CD4-positive, alpha-beta memory T cell (primary cell): ENCODE data around the gene KAT2A. TPM values are rescaled to one million over a fixed set of nuclear protein-coding genes. Genes with fewer than 3 reads are reported as not detected.

ENCODE experiments used
- CTCF ChIA-PET: fragments of 350-600 bp; sonication (Branson Sonifier 250); formaldehyde crosslinking; loops from one replicate; lab custom pipeline; 2021; ENCODE audit warnings: inconsistent platforms; ENCODE audit not compliant: partially characterized antibody; lab: Charles Lee
- POLR2A ChIA-PET: fragments of 350-600 bp; sonication (Branson Sonifier 250); formaldehyde crosslinking; loops from one replicate; lab custom pipeline; 2021; ENCODE audit not compliant: partially characterized antibody; lab: Charles Lee
- DNase-seq, 5 donors: peaks; one replicate each; pipeline versions ENCODE4 v3.0.0 to v3.0.0-alpha.2; 2020 to 2022; ENCODE audit warnings: mixed read lengths in 1 of 5
- H3K27ac ChIP-seq: one replicate; pipeline ENCODE4 v1.7.0; 2013; ENCODE audit warnings: low read depth, low read length
- H3K27me3 ChIP-seq: 2 replicates; pipeline ENCODE4 v1.7.0; 2013; ENCODE audit warnings: mild to moderate bottlenecking, low read length, moderate library complexity; ENCODE audit not compliant: insufficient read depth
- H3K36me3 ChIP-seq: 2 replicates; pipeline ENCODE4 v1.7.0; 2013; ENCODE audit warnings: mild to moderate bottlenecking, low read length, moderate library complexity; ENCODE audit not compliant: insufficient read depth
- H3K4me1 ChIP-seq: 2 replicates; pipeline ENCODE4 v1.7.0; 2013; ENCODE audit warnings: mild to moderate bottlenecking, low read length, moderate library complexity; ENCODE audit not compliant: insufficient read depth
- H3K4me3 ChIP-seq, 2 donors: one replicate each; pipeline ENCODE4 v1.7.0; 2013; ENCODE audit warnings: low read length in 2 of 2, mild to moderate bottlenecking in 1 of 2
- H3K9me3 ChIP-seq, 2 donors: one replicate each; pipeline ENCODE4 v1.7.0; 2013; ENCODE audit warnings: low read length in 2 of 2, control low read depth in 1 of 2; ENCODE audit not compliant: control insufficient read depth in 1 of 2
- H3K27ac Mint-ChIP-seq, 7 donors: one replicate each; pipeline ENCODE4 v1.8.0; 2020 to 2021; ENCODE audit warnings: mixed read lengths in 7 of 7, mild to moderate bottlenecking in 6 of 7, inconsistent platforms in 3 of 7, moderate library complexity in 3 of 7
- H3K27me3 Mint-ChIP-seq, 2 donors: one replicate each; pipeline ENCODE4 v1.8.0; 2020 to 2021; ENCODE audit warnings: mixed read lengths in 2 of 2
- H3K36me3 Mint-ChIP-seq, 2 donors: one replicate each; pipeline ENCODE4 v1.8.0; 2020 to 2021; ENCODE audit warnings: mixed read lengths in 2 of 2, inconsistent platforms in 1 of 2, mild to moderate bottlenecking in 1 of 2
- H3K4me1 Mint-ChIP-seq, 4 donors: one replicate each; pipeline ENCODE4 v1.8.0; 2020 to 2021; ENCODE audit warnings: mixed read lengths in 4 of 4, mild to moderate bottlenecking in 1 of 4
- H3K4me3 Mint-ChIP-seq, 8 donors: one replicate each; pipeline ENCODE4 v1.8.0; 2020 to 2021; ENCODE audit warnings: mixed read lengths in 8 of 8, mild to moderate bottlenecking in 7 of 8, moderate library complexity in 6 of 8, inconsistent platforms in 3 of 8
- H3K9me3 Mint-ChIP-seq, 8 donors: one replicate each; pipeline ENCODE4 v1.8.0; 2020 to 2021; ENCODE audit warnings: mixed read lengths in 8 of 8, mild to moderate bottlenecking in 5 of 8, inconsistent platforms in 3 of 8, moderate library complexity in 1 of 8
- intact Hi-C: fragments of 100-400 bp; cut with micrococcal nuclease; formaldehyde crosslinking; loops from one replicate; pipeline ENCODE4 v1.15.1; 2023
- polyA plus RNA-seq, 2 donors: library from polyadenylated mRNA; unstranded; fragments of 300-500 nt; fragmentation: Illumina TruSeq; gene quantifications; one replicate each; pipeline ENCODE4 v1.2.3, GENCODE V29; 2021
- total RNA-seq, 2 experiments: library from RNA; stranded (reverse); gene quantifications; one replicate each; pipeline ENCODE4 v1.2.3, GENCODE V29; 2021

KAT2A gene
- total and polyA plus RNA-seq, 4 experiments from 2014 or later = 5.9 to 39.9 (median 22.9) TPM

DNA sequence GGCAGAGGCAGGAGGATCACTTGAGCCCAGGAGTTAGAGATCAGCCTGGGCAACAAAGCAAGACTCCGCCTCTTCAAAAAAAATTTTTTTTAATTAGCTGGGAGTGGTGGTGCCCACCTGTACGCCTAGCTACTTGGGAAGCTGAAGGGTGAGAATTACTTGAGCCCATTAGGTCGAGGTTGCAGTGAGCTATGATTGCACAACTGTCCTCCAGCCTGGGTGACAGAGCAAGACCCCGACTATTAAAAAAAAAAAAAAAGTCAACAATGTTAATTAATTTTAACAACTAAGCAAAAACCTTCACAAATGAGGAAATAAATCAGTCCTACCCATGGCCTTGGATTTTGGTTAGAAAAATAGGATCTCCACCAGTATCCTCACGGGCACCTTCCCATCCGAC lies 14.0 kb downstream of the KAT2A start:
- Histone ChIP-seq H3K36me3 (peaks cover 7% of the 10 kb centered on the region), H3K4me1 (peaks cover 34% of the 10 kb centered on the region), H3K9me3 (no peaks in the 10 kb centered on the region), H3K4me3 (no peak overlapping the region), H3K27me3 (no peaks in the 10 kb centered on the region), H3K27ac (no peak overlapping the region)
- peaks cover 17 to 46% (median 34%) of the 10 kb centered on the region in 4 donors for H3K4me1 Mint-ChIP-seq
- intact Hi-C loops = no loop called here
- ChIA-PET POLR2A (interaction anchor here (0.7 to 1.2 kb wide), 3 partner anchors 9 to 143 kb away, joined by 3 to 5 read pairs (median 3); partner anchors contain the start of gene CNP), CTCF (interaction anchor here (0.6 to 7.9 kb wide), 7 partner anchors 9 to 1473 kb away, joined by 3 to 88 read pairs (median 6); partner anchors contain the start of gene DNAJC7)
- H3K27ac Mint-ChIP-seq = peak overlapping the region in 1 of 7 donors; percentile 79
- H3K27me3 Mint-ChIP-seq = no peaks in the 10 kb centered on the region
- DNase-seq = no peak
- peaks cover 0 to 3% (median 0%) of the 10 kb centered on the region in 8 donors for H3K9me3 Mint-ChIP-seq
- H3K4me3 Mint-ChIP-seq = peak overlapping the region in 5 of 8 donors; percentile 54 to 68 (median 61)
- H3K36me3 Mint-ChIP-seq = peaks cover 5 to 19% of the 10 kb centered on the region in 2 donors

DNA sequence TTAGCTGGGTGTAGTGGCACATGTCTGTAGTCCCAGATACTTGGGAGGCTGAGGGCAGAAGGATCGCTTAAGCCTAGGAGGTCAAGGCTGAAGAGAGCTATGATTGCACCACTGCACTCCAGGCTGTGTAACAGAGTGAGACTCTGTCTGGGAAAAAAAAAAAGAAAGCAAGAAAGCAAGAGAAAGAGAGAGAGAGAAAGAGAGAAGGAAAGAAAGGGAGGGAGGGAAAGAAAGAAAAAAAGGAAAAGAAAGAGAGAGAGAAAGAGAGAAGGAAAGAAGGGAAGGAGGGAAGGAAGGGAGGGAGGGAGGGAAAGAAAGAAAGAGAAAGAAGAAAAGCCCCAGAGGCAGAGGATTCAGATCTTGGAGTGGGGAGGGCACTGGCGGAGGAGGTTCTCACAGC lies 15.2 kb downstream of the KAT2A start:
- Mint-ChIP-seq H3K36me3 (peaks cover 5 to 19% of the 10 kb centered on the region in 2 donors), H3K27me3 (no peaks in the 10 kb centered on the region), H3K4me3 (peak overlapping the region in 3 of 8 donors; percentile 20 to 52 (median 21)), H3K4me1 (peaks cover 13 to 35% (median 24%) of the 10 kb centered on the region in 4 donors), H3K27ac (no peak overlapping the region), H3K9me3 (peaks cover 0 to 3% (median 0%) of the 10 kb centered on the region in 8 donors)
- ChIA-PET CTCF (interaction anchor here (2.0 kb wide), 1 partner anchor 143 kb away, joined by 7 read pairs; no protein-coding TSS in a partner anchor), POLR2A (interaction anchor here (1.2 kb wide), 1 partner anchor 8 kb away, joined by 3 read pairs; no protein-coding TSS in a partner anchor)
- intact Hi-C loops = no loop called here
- Histone ChIP-seq H3K27ac (no peak overlapping the region), H3K27me3 (no peaks in the 10 kb centered on the region), H3K4me3 (no peak overlapping the region), H3K4me1 (peaks cover 23% of the 10 kb centered on the region), H3K36me3 (peaks cover 7% of the 10 kb centered on the region), H3K9me3 (no peaks in the 10 kb centered on the region)
- no peak for DNase-seq

DNA sequence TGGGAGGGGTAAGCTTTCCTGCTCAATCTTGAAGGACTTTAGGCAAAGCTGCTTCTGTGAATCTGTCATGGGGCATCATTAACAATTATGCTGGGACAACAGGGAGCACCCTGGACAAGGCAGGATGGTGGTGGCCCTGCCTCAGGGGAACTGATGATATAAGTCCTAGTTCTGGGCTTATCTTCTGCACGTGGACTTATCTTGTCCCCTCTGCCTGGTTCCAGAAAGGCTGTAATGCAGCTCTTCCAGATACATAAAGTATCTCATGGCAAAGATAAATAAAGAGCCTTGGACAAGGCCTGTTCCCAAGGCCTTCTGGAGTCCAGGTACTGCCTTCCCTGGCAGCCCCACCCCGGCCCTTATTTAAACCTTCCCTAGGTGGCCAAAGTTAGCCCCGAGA lies 16.9 kb downstream of the KAT2A start:
- no peak overlapping the region for H3K27ac ChIP-seq
- intact Hi-C loops = no loop called here
- H3K4me1 ChIP-seq = peaks cover 13% of the 10 kb centered on the region
- H3K36me3 ChIP-seq = peaks cover 7% of the 10 kb centered on the region
- H3K4me1 Mint-ChIP-seq = peaks cover 3 to 23% (median 13%) of the 10 kb centered on the region in 4 donors
- no peak for DNase-seq
- H3K27me3 ChIP-seq = no peaks in the 10 kb centered on the region
- H3K27me3 Mint-ChIP-seq = no peaks in the 10 kb centered on the region
- no peak overlapping the region for H3K4me3 ChIP-seq
- H3K4me3 Mint-ChIP-seq = no peak overlapping the region
- ChIA-PET POLR2A (interaction anchor here (1.0 kb wide), 1 partner anchor 8 kb away, joined by 4 read pairs; the partner anchor contains the start of gene DHX58), CTCF (interaction anchor here (1.2 to 1.9 kb wide), 4 partner anchors 9 to 79 kb away, joined by 4 to 7 read pairs (median 6); partner anchors contain the start of gene DHX58)
- H3K36me3 Mint-ChIP-seq = peaks cover 0 to 15% of the 10 kb centered on the region in 2 donors
- no peaks in the 10 kb centered on the region for H3K9me3 Mint-ChIP-seq
- peak overlapping the region in 1 of 7 donors; percentile 57 for H3K27ac Mint-ChIP-seq
- no peaks in the 10 kb centered on the region for H3K9me3 ChIP-seq

DNA sequence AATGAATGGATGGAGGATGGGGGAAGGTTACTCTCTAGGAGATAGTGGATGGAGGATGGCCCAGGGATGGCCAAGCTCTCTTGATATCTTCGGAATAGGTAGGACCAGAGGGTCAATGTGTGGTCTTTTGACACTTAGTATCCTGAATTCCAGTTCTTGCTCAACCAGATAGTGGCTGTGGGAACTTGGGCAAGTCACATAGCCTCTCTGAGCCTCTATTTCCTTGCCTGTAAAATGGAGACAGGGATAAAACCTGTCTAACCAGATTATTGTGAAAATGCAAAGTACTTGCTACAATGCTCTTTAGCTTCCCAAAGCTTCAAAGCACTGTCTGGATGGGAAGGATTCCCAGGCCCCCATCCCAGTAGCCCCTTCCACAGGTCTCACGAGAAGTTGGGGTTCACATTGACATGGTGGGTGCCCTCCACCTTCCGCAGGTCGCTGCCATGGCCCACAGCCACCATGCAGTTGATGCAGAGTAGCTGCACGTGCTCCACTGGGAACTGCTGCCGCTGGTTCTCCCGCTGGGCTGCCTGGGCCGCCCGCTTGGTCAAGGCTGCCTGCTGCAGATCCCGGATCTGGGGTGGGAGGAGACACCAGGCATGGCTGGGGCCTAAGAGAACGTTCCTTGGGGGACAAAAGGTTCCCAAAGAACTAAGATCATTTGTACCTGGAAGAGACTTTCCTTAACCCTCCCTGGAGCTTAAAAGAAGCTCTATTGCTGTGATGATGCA lies 17.8 kb downstream of the KAT2A start:
- CTCF ChIA-PET = interaction anchor here (0.7 to 1.9 kb wide), 7 partner anchors 9 to 423 kb away, joined by 3 to 7 read pairs (median 4); partner anchors contain the start of gene DHX58
- no peak for DNase-seq
- H3K36me3 ChIP-seq = peaks cover 7% of the 10 kb centered on the region
- Mint-ChIP-seq H3K27ac (no peak overlapping the region), H3K4me1 (peaks cover 1 to 15% (median 8%) of the 10 kb centered on the region in 4 donors), H3K36me3 (peaks cover 0 to 9% of the 10 kb centered on the region in 2 donors), H3K27me3 (no peaks in the 10 kb centered on the region), H3K4me3 (no peak overlapping the region), H3K9me3 (no peaks in the 10 kb centered on the region)
- no peaks in the 10 kb centered on the region for H3K27me3 ChIP-seq
- H3K4me1 ChIP-seq = peaks cover 13% of the 10 kb centered on the region
- intact Hi-C loops = no loop called here
- H3K27ac ChIP-seq = no peak overlapping the region
- H3K9me3 ChIP-seq = no peaks in the 10 kb centered on the region
- H3K4me3 ChIP-seq = no peak overlapping the region
- POLR2A ChIA-PET = interaction anchor here (1.0 kb wide), 1 partner anchor 9 kb away, joined by 4 read pairs; the partner anchor contains the start of gene DHX58

DNA sequence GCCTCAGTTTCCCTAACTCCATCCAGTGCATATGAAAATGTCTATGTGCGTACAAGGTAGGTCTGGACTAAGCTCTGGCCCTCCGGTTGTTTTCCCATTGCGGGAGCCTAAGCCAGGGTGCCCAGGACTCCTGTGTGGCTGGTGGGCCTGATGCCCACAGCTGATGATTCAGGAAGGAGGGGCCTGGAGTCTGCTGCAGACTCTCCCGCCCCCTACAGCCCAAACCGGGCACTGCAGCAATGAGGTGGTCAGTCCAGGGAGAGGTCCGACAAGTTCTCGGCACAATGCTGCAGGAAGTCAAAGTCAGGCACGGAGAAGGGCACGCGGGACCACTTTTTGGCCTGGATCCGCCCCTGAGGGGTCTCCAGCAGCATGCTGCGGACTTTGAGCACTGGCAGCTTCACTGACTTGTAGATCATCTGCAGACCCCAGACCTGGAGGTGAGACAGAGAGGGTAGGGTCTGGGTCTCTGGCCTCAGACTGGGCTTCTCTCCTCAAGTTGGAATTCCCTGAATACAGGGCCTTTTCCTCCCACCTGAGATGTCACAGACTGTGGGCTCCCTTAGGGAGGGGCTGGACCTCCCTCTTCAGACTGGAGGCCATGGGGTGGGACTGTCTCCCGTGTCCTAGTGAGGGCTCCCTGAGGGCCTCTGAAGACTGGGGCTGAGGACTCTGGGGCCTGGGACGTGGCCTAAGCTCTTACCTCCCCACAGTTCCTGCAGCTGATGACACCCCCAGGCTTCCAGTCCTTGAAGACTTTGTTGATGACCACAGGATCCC lies 19.5 kb downstream of the KAT2A start:
- Histone ChIP-seq H3K9me3 (no peaks in the 10 kb centered on the region), H3K27ac (no peak overlapping the region), H3K27me3 (peaks cover 6% of the 10 kb centered on the region), H3K4me1 (peaks cover 7% of the 10 kb centered on the region), H3K36me3 (peaks cover 7% of the 10 kb centered on the region), H3K4me3 (no peak overlapping the region)
- POLR2A ChIA-PET = interaction anchor here (1.1 to 2.9 kb wide), 2 partner anchors 10 to 135 kb away, joined by 4 to 9 read pairs; partner anchors contain the start of genes CNP and DHX58
- peak in 4 of 5 donors; percentile 32 to 49 (median 37) for DNase-seq
- Mint-ChIP-seq H3K36me3 (peaks cover 0 to 4% of the 10 kb centered on the region in 2 donors), H3K4me3 (no peak overlapping the region), H3K27me3 (peaks cover 2 to 8% of the 10 kb centered on the region in 2 donors), H3K4me1 (peaks cover 2 to 12% (median 7%) of the 10 kb centered on the region in 4 donors), H3K9me3 (no peaks in the 10 kb centered on the region), H3K27ac (no peak overlapping the region)
- CTCF ChIA-PET = interaction anchor here (0.7 to 2.5 kb wide), 9 partner anchors 9 to 83 kb away, joined by 3 to 20 read pairs (median 4); partner anchors contain the start of genes DHX58 and NKIRAS2
- intact Hi-C loops = no loop called here

DNA sequence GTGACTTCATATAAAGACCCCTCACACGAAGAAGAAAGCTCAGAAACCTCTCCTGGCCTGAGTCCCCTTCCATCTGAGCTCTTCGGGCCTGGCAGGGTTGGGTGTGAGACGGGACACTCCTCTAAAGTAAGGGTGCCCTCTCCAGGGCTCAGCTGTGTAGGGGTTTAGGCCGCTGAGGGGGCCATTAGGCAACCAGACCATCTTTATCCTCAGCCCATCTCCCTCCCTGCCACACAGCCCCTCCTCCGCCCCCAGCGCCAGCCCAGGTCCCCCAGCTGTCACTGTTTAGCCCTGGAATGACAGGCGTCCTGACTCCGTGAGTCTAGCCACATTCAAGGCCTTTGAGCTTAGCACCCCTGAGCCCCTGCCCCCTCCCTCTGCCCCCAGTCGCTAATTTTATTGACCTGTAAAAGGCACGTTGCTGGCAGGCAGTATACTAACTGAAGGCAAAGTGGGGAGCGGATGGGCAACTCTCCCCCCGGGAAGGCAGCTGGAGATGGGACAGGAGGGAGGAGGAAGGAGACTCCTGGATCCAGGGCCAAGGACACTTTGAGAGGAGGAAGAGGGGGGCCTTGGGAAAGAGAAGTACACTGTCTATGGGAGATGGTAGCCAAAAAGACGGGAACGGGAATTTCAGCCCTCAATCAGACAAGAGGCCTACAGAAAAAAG lies 22.3 kb downstream of the KAT2A start:
- ChIA-PET POLR2A (interaction anchor here (2.8 kb wide), 1 partner anchor 14 kb away, joined by 14 read pairs; the partner anchor contains the start of gene DHX58), CTCF (interaction anchor here (1.0 to 1.7 kb wide), 2 partner anchors 19 to 31 kb away, joined by 3 to 9 read pairs; no protein-coding TSS in a partner anchor)
- Mint-ChIP-seq H3K9me3 (no peaks in the 10 kb centered on the region), H3K4me1 (peaks cover 2 to 8% (median 7%) of the 10 kb centered on the region in 4 donors), H3K4me3 (peak overlapping the region in 1 of 8 donors; percentile 25), H3K27ac (peak overlapping the region in 2 of 7 donors; percentile 23 to 89), H3K36me3 (no peaks in the 10 kb centered on the region), H3K27me3 (peaks cover 2 to 20% of the 10 kb centered on the region in 2 donors)
- intact Hi-C loops = no loop called here
- DNase-seq = no peak
- no peaks in the 10 kb centered on the region for H3K36me3 ChIP-seq
- H3K4me3 ChIP-seq = no peak overlapping the region
- no peak overlapping the region for H3K27ac ChIP-seq
- H3K27me3 ChIP-seq = peaks cover 6% of the 10 kb centered on the region
- H3K4me1 ChIP-seq = peaks cover 7% of the 10 kb centered on the region
- no peaks in the 10 kb centered on the region for H3K9me3 ChIP-seq
